Liver (tissue), 9 donors: ENCODE data around the gene TMEM119. TPM values are rescaled to one million over a fixed set of nuclear protein-coding genes. Genes with fewer than 3 reads are reported as not detected.

Experiments used
- DNase-seq: peaks from one replicate; pipeline ENCODE4 v3.0.0-alpha.2; 2017; ENCODE audit warnings: low spot score
- H3K27ac ChIP-seq, 2 donors: one replicate each; pipeline ENCODE4 v1.7.0; 2013; ENCODE audit warnings: inconsistent platforms in 2 of 2, low read length in 2 of 2, control low read depth in 1 of 2, low read depth in 1 of 2, mild to moderate bottlenecking in 1 of 2
- H3K27me3 ChIP-seq, 4 donors: one replicate each; pipeline versions ENCODE4 v1.6.1 to v1.7.0; 2013; ENCODE audit warnings: low read length in 3 of 4, inconsistent platforms in 1 of 4, mild to moderate bottlenecking in 1 of 4, moderate library complexity in 1 of 4; ENCODE audit not compliant: control insufficient read depth in 4 of 4, insufficient read depth in 4 of 4
- H3K36me3 ChIP-seq, 4 donors: one replicate each; pipeline versions ENCODE4 v1.6.1 to v1.7.0; 2013; ENCODE audit warnings: low read length in 3 of 4, mild to moderate bottlenecking in 3 of 4, low read depth in 1 of 4, moderate library complexity in 1 of 4; ENCODE audit not compliant: control insufficient read depth in 4 of 4, insufficient read depth in 3 of 4
- H3K4me1 ChIP-seq, 4 donors: one replicate each; pipeline versions ENCODE4 v1.6.1 to v1.7.0; 2013; ENCODE audit warnings: low read length in 3 of 4, mild to moderate bottlenecking in 3 of 4, moderate library complexity in 1 of 4; ENCODE audit not compliant: control insufficient read depth in 4 of 4, insufficient read depth in 4 of 4
- H3K4me3 ChIP-seq, 3 donors: one replicate each; pipeline versions ENCODE4 v1.6.1 to v1.7.0; 2013; ENCODE audit warnings: low read length in 3 of 3, control low read depth in 1 of 3, low read depth in 1 of 3, mild to moderate bottlenecking in 1 of 3
- H3K9ac ChIP-seq, 2 donors: one replicate each; pipeline ENCODE4 v1.7.0; 2013; ENCODE audit warnings: low read length in 2 of 2, mild to moderate bottlenecking in 2 of 2, moderate library complexity in 2 of 2, control low read depth in 1 of 2, low read depth in 1 of 2
- H3K9me3 ChIP-seq, 4 donors: one replicate each; pipeline versions ENCODE4 v1.6.1 to v1.7.0; 2013; ENCODE audit warnings: low read length in 3 of 4; ENCODE audit not compliant: control insufficient read depth in 4 of 4
- EGR1 ChIP-seq, 2 donors: IDR thresholded peaks; 2 replicates each; pipeline ENCODE4 v1.6.1; 2016 to 2018; ENCODE audit warnings: antibody characterized with exemption in 2 of 2, low read depth in 2 of 2
- FOXA1 ChIP-seq: IDR thresholded peaks from 2 replicates; pipeline ENCODE4 v1.6.1; 2016; ENCODE audit warnings: antibody characterized with exemption
- FOXA2 ChIP-seq: IDR thresholded peaks from 2 replicates; pipeline ENCODE4 v1.6.1; 2016; ENCODE audit warnings: antibody characterized with exemption
- GABPA ChIP-seq, 2 donors: IDR thresholded peaks in 1 of 2; conservative IDR thresholded peaks in 1 of 2; 2 replicates each; pipeline ENCODE4 v1.6.1; 2016; ENCODE audit warnings: antibody characterized with exemption in 2 of 2, mild to moderate bottlenecking in 1 of 2, moderate library complexity in 1 of 2
- HNF4A ChIP-seq, 2 donors: conservative IDR thresholded peaks; 2 replicates each; pipeline ENCODE4 v1.6.1; 2016; ENCODE audit warnings: antibody characterized with exemption in 2 of 2, mild to moderate bottlenecking in 2 of 2
- HNF4G ChIP-seq: IDR thresholded peaks from 2 replicates; pipeline ENCODE4 v1.6.1; 2016; ENCODE audit warnings: antibody characterized with exemption
- JUND ChIP-seq, 2 donors: IDR thresholded peaks; 2 replicates each; pipeline ENCODE4 v1.6.1; 2016; ENCODE audit warnings: antibody characterized with exemption in 2 of 2
- NR2F2 ChIP-seq: IDR thresholded peaks from 2 replicates; pipeline ENCODE4 v1.6.1; 2016; ENCODE audit warnings: antibody characterized with exemption
- RAD21 ChIP-seq, 2 donors: IDR thresholded peaks; 2 replicates each; pipeline ENCODE4 v1.6.1; 2016; ENCODE audit warnings: antibody characterized with exemption in 2 of 2, mild to moderate bottlenecking in 2 of 2
- RXRA ChIP-seq, 2 donors: IDR thresholded peaks; 2 replicates each; pipeline ENCODE4 v1.6.1; 2017 to 2018; ENCODE audit warnings: antibody characterized with exemption in 2 of 2, mild to moderate bottlenecking in 1 of 2
- SP1 ChIP-seq: IDR thresholded peaks from 2 replicates; pipeline ENCODE4 v1.6.1; 2018; ENCODE audit warnings: antibody characterized with exemption, mild to moderate bottlenecking
- TAF1 ChIP-seq: conservative IDR thresholded peaks from 2 replicates; pipeline ENCODE4 v1.6.1; 2016; ENCODE audit warnings: antibody characterized with exemption, mild to moderate bottlenecking
- YY1 ChIP-seq: IDR thresholded peaks from 2 replicates; pipeline ENCODE4 v1.6.1; 2016; ENCODE audit warnings: antibody characterized with exemption, mild to moderate bottlenecking
- WGBS: extraction: QIAGEN DNeasy Blood & Tissue Kit; methylation state at CpG from one replicate; pipeline ENCODE4 v1.1.7; 2013; 5-methylcytosine and 5-hydroxymethylcytosine counted together
- polyA plus RNA-seq, 2 donors: library from polyadenylated mRNA; stranded (reverse) in 1 of 2; unstranded in 1 of 2; fragments of 200-250 nt in 1 of 2; fragments of >200 nt in 1 of 2; fragmentation: Nextera tagmentation in 1 of 2; extraction: Ambion mirVana in 1 of 2; gene quantifications; one replicate each; pipeline versions ENCODE4 v1.2.1 to v1.2.3, GENCODE V29; 2013 to 2015
- total RNA-seq, 2 donors: library from RNA; depleted of rRNA; stranded (reverse); fragments of >200 nt; gene quantifications; one replicate each; pipeline ENCODE4 v1.2.3, GENCODE V29; 2014
- TF ChIP-seq, protein P1 (sequence below): IDR thresholded peaks from 2 replicates; pipeline ENCODE4 v1.6.1; 2016; ENCODE audit warnings: antibody characterized with exemption, mild to moderate bottlenecking
- TF ChIP-seq, protein P2 (sequence below): IDR thresholded peaks from 2 replicates; pipeline ENCODE4 v1.6.1; 2016; ENCODE audit warnings: antibody characterized with exemption
- TF ChIP-seq, protein P3 (sequence below): IDR thresholded peaks from 2 replicates; pipeline ENCODE4 v1.6.1; 2016; ENCODE audit warnings: antibody characterized with exemption
- TF ChIP-seq, protein P4 (sequence below): fragments of 150-350 bp; IDR thresholded peaks from 2 replicates; pipeline ENCODE4 v1.5.1; 2017; ENCODE audit warnings: improper control_type of control experiment, low read depth, low read length; ENCODE audit not compliant: missing input control
- TF ChIP-seq, protein P5 (sequence below): IDR thresholded peaks from 2 replicates; pipeline ENCODE4 v1.6.1; 2016; ENCODE audit warnings: antibody characterized with exemption
- donor health status: healthy.
- donor health status: healthy.
- donor health status: healthy.
- donor health status: healthy.
- donor health status: healthy.

The TMEM119 gene
- total and polyA plus RNA-seq, 4 donors: 0.14 to 2.6 (median 0.38) TPM

DNA sequence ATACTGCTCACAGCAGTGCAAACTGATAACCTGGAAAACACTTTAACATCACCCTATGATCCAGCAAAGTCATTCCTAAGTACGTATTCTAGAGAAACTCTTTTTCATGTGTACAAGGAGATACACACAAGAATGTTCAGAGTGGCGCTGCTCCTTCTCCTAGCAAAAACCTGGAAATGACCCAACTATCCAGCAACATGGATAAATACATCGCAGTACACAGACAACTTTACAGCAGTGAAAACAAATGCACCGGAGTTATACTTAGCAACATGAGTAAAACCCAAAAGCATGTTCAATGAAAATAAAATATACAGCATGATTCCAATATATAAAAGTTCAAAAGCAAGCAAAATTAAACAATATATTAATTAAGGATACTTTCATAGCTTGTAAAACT lies 55.6 kb downstream of the TMEM119 start:
- WGBS: 94% methylated on average over 4 of the region's 4 CpGs
- Histone ChIP-seq H3K27me3 (no peaks in the 10 kb centered on the region), H3K36me3 (peaks cover 8 to 54% (median 44%) of the 10 kb centered on the region in 4 donors), H3K4me1 (peaks cover 0 to 3% (median 0%) of the 10 kb centered on the region in 4 donors), H3K4me3 (no peak overlapping the region), H3K27ac (no peak overlapping the region), H3K9ac (no peak overlapping the region), H3K9me3 (no peaks in the 10 kb centered on the region)
- TF ChIP-seq HNF4A (conservative IDR thresholded peaks at IDR 0.05) (no peak), FOXA2 (no peak), SP1 (no peak), HNF4G (no peak), NR2F2 (no peak), JUND (IDR thresholded peaks at IDR 0.05) (no peak), RAD21 (IDR thresholded peaks at IDR 0.05) (no peak), GABPA (IDR thresholded peaks at IDR 0.05 in 1 of 2, conservative IDR thresholded peaks at IDR 0.05 in 1 of 2) (no peak), EGR1 (IDR thresholded peaks at IDR 0.05; ENCODE audit: low read depth in 2 of 2) (no peak), FOXA1 (no peak), YY1 (no peak), RXRA (IDR thresholded peaks at IDR 0.05) (no peak), TAF1 (no peak)
- TF ChIP-seq, protein P1, sequence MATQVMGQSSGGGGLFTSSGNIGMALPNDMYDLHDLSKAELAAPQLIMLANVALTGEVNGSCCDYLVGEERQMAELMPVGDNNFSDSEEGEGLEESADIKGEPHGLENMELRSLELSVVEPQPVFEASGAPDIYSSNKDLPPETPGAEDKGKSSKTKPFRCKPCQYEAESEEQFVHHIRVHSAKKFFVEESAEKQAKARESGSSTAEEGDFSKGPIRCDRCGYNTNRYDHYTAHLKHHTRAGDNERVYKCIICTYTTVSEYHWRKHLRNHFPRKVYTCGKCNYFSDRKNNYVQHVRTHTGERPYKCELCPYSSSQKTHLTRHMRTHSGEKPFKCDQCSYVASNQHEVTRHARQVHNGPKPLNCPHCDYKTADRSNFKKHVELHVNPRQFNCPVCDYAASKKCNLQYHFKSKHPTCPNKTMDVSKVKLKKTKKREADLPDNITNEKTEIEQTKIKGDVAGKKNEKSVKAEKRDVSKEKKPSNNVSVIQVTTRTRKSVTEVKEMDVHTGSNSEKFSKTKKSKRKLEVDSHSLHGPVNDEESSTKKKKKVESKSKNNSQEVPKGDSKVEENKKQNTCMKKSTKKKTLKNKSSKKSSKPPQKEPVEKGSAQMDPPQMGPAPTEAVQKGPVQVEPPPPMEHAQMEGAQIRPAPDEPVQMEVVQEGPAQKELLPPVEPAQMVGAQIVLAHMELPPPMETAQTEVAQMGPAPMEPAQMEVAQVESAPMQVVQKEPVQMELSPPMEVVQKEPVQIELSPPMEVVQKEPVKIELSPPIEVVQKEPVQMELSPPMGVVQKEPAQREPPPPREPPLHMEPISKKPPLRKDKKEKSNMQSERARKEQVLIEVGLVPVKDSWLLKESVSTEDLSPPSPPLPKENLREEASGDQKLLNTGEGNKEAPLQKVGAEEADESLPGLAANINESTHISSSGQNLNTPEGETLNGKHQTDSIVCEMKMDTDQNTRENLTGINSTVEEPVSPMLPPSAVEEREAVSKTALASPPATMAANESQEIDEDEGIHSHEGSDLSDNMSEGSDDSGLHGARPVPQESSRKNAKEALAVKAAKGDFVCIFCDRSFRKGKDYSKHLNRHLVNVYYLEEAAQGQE: no peak
- TF ChIP-seq, protein P2, sequence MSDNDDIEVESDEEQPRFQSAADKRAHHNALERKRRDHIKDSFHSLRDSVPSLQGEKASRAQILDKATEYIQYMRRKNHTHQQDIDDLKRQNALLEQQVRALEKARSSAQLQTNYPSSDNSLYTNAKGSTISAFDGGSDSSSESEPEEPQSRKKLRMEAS: no peak
- TF ChIP-seq, protein P3, sequence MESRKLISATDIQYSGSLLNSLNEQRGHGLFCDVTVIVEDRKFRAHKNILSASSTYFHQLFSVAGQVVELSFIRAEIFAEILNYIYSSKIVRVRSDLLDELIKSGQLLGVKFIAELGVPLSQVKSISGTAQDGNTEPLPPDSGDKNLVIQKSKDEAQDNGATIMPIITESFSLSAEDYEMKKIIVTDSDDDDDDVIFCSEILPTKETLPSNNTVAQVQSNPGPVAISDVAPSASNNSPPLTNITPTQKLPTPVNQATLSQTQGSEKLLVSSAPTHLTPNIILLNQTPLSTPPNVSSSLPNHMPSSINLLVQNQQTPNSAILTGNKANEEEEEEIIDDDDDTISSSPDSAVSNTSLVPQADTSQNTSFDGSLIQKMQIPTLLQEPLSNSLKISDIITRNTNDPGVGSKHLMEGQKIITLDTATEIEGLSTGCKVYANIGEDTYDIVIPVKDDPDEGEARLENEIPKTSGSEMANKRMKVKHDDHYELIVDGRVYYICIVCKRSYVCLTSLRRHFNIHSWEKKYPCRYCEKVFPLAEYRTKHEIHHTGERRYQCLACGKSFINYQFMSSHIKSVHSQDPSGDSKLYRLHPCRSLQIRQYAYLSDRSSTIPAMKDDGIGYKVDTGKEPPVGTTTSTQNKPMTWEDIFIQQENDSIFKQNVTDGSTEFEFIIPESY: no peak
- TF ChIP-seq, protein P4, sequence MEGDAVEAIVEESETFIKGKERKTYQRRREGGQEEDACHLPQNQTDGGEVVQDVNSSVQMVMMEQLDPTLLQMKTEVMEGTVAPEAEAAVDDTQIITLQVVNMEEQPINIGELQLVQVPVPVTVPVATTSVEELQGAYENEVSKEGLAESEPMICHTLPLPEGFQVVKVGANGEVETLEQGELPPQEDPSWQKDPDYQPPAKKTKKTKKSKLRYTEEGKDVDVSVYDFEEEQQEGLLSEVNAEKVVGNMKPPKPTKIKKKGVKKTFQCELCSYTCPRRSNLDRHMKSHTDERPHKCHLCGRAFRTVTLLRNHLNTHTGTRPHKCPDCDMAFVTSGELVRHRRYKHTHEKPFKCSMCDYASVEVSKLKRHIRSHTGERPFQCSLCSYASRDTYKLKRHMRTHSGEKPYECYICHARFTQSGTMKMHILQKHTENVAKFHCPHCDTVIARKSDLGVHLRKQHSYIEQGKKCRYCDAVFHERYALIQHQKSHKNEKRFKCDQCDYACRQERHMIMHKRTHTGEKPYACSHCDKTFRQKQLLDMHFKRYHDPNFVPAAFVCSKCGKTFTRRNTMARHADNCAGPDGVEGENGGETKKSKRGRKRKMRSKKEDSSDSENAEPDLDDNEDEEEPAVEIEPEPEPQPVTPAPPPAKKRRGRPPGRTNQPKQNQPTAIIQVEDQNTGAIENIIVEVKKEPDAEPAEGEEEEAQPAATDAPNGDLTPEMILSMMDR: no peak
- TF ChIP-seq, protein P5, sequence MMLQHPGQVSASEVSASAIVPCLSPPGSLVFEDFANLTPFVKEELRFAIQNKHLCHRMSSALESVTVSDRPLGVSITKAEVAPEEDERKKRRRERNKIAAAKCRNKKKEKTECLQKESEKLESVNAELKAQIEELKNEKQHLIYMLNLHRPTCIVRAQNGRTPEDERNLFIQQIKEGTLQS: no peak
- no peak for DNase-seq

Other genes with a start within 250 kb of the TMEM119 start
- 10 to 100 TPM in 1 of 2 donors, 1 to 10 TPM in 1; 3.6 to 20.9 TPM for gene FICD, start 82.8 kb downstream of the TMEM119 start, total RNA-seq
- gene FICD, start 82.8 kb downstream of the TMEM119 start, polyA plus RNA-seq: 1 to 10 TPM; 4.1 to 9.0 TPM
- gene SART3, start 36.9 kb downstream of the TMEM119 start, total RNA-seq: 10 to 100 TPM; 36.6 to 37.1 TPM
- gene SART3, start 36.9 kb downstream of the TMEM119 start, polyA plus RNA-seq: 10 to 100 TPM in 1 of 2 donors, 1 to 10 TPM in 1; 5.9 to 10.5 TPM
- gene ISCU, start 35.5 kb downstream of the TMEM119 start, total RNA-seq: 10 to 100 TPM; 42.3 to 75.6 TPM
- gene ISCU, start 35.5 kb downstream of the TMEM119 start, polyA plus RNA-seq: 10 to 100 TPM; 52.0 to 85.9 TPM
- 1 to 10 TPM; 4.8 to 9.6 TPM for gene SELPLG, start 35.8 kb upstream of the TMEM119 start, total RNA-seq
- gene SELPLG, start 35.8 kb upstream of the TMEM119 start, polyA plus RNA-seq: 1 to 10 TPM; 2.1 to 4.8 TPM
- 10 to 100 TPM; 45.8 to 58.6 TPM for gene CORO1C, start 133.4 kb upstream of the TMEM119 start, total RNA-seq
- gene CORO1C, start 133.4 kb upstream of the TMEM119 start, polyA plus RNA-seq: 10 to 100 TPM; 23.2 to 38.1 TPM